22Rv1 (cell line): ENCODE data around the gene MED12.

ENCODE experiments used
- H3K27ac ChIP-seq: fragments of 450-650 bp; 2 replicates; pipeline ENCODE4 v1.5.1; 2017
- ZFX ChIP-seq: fragments of 450-650 bp; IDR thresholded peaks from 2 replicates; pipeline ENCODE4 v1.6.1; 2017; ENCODE audit warnings: antibody characterized with exemption, borderline replicate concordance
- TF ChIP-seq, protein P1 (sequence below): fragments of 450-650 bp; IDR thresholded peaks from 2 replicates; pipeline ENCODE4 v1.5.1; 2017; ENCODE audit warnings: mild to moderate bottlenecking

The MED12 gene

DNA sequence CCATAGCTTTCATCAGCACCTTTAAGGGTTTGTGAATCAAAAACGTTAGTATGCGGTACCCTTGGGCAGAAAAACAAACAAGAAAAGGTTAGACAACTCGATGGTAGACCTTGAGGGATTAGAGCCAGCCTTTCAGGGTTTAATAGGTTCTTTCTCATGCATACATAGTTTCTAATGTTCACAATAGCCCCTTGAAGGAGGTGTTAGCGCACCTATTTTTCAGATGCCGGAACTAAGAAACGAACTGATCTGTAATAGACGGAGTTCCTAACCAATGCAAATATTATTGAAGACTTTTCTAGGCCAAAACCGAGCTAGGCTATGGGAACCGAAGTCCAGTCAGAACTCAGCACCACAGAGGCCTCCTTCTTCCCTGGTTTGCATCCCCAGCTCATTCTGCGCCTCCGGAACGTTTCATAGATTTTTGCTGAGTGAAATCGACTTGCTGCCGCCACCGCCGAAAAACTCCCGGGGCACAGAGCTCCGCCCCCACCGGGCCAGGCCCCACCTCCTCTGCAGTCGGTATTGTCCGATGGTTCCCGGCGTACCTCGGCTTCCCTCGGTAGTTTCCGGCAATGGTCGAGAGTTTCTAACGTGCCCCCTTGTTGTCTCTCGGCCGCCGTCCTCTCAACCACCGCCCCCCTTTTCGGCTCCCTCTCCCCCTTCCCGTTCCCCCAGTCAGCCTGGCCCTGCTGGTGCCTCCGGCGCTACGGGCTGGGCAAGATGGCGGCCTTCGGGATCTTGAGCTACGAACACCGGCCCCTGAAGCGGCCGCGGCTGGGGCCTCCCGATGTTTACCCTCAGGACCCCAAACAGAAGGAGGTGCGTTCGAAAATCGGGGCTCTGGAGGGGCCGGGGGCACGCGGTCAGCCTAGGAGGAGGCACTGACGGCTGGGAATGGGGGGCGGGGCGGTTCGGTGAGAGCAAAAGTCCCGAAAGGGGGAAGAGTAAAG is at the start of gene MED12:
Gene MED12, plus strand, starts transcription at position 565 of the 953 bp plus-strand sequence. Its CDS starts 159 bp downstream, at position 724.
- TF ChIP-seq ZFX = no peak
- TF ChIP-seq, protein P1, sequence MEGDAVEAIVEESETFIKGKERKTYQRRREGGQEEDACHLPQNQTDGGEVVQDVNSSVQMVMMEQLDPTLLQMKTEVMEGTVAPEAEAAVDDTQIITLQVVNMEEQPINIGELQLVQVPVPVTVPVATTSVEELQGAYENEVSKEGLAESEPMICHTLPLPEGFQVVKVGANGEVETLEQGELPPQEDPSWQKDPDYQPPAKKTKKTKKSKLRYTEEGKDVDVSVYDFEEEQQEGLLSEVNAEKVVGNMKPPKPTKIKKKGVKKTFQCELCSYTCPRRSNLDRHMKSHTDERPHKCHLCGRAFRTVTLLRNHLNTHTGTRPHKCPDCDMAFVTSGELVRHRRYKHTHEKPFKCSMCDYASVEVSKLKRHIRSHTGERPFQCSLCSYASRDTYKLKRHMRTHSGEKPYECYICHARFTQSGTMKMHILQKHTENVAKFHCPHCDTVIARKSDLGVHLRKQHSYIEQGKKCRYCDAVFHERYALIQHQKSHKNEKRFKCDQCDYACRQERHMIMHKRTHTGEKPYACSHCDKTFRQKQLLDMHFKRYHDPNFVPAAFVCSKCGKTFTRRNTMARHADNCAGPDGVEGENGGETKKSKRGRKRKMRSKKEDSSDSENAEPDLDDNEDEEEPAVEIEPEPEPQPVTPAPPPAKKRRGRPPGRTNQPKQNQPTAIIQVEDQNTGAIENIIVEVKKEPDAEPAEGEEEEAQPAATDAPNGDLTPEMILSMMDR = no peak
- H3K27ac ChIP-seq = peak within 1 kb of the TSS; percentile 63

DNA sequence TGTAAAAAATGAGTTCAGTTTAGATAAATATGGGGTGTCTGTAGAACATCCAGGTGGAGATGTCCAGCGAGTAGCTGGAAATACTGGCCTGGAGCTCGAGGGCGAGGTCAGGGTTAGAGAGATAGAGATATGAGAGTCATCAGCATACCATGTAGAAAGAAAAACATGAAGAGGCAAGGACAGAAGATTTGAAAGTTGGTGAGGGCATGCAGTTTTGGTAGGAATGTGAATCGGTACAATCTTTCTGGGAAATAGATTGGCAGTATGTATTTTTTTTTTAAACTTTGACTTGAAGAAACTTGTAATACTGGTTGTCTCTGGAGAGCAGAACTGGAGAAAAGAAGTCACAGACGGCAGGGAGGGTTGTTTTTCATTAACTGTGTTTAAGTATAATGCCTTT is 47.9 kb upstream of the MED12 start:
- TF ChIP-seq, protein P1 = no peak
- TF ChIP-seq ZFX = no peak
- H3K27ac ChIP-seq = no peak overlapping the region

DNA sequence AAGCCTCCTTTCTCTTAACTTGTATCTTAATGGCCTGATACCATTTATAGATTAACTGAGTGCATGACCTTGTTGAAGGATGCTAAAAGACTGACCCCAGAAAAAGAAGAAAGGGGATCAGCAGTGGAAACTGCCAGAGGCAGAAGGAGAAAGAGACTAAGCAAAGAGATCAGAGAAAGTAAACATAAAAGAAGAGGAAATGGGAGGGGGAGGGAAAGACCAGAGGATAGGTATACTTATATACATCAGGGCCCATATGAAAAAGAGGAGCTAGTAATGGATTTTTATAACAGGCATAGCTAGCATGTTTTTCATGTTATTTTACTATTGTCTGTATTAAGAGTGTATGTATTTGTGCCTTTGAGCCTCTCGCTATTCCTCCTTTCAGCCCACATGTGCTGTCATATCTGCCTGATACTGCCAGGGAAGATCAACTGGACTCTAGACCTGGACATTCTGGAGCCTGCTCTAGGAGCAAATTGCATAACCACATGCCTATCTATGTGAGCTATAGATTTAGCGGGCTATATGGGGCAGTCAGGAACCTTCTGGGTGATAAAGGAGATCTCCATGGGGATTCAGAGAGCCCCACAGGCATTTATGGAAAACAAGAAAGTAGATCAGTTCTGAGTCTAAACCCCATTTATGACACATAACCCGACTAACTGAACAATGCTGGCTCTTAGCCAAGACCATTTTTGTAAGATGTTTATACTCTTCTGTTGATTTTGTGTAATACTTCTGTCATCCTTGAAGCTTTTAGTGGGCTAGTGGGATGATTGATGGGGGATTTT is 36.9 kb upstream of the MED12 start:
- no peak overlapping the region for H3K27ac ChIP-seq
- no peak for TF ChIP-seq ZFX
- TF ChIP-seq, protein P1 = no peak

DNA sequence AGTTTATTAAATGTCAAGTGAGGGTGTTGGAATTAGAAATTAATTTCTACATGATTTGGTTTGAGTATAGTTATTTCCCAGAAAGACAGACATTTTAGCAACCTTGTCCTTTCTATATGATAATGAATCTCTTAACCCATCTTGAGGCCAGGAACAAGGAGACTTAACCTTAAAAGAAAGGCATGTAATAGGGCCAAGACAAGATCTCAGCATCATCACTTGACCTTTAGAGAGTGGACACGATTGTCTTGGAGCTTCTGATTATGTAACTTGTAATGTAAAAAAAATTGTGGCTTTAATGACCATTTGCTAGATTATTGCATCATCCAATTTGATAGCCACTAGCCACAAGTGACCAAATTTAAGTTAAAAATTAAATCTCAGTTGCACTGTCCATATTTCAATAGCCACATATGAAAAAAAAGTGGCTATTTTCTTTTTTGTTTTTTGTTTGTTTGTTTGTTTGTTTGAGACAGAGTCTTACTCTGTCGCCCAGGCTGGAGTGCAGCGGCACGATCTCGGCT is 36.2 kb upstream of the MED12 start:
- H3K27ac ChIP-seq = no peak overlapping the region
- TF ChIP-seq ZFX = no peak
- TF ChIP-seq, protein P1 = no peak

DNA sequence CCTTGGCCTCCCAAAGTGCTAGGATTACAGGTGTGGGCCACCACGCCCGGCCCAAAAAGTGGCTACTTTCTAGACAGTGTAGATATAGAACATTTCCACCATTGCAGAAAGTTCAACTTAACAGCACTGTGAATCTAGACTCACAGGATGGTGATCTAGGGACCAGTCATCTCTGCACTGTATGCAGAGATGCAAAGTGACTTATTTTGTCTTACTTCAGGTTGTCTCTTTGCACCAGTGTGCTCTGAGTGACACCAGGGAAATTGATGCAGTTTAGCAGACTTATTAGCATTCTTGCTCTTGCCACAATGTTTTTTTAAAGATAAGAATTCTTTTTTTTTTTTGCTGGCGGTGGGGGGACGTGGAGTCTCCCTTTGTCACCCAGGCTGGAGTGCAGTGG is 35.6 kb upstream of the MED12 start:
- no peak overlapping the region for H3K27ac ChIP-seq
- TF ChIP-seq, protein P1 = no peak
- TF ChIP-seq ZFX = no peak

DNA sequence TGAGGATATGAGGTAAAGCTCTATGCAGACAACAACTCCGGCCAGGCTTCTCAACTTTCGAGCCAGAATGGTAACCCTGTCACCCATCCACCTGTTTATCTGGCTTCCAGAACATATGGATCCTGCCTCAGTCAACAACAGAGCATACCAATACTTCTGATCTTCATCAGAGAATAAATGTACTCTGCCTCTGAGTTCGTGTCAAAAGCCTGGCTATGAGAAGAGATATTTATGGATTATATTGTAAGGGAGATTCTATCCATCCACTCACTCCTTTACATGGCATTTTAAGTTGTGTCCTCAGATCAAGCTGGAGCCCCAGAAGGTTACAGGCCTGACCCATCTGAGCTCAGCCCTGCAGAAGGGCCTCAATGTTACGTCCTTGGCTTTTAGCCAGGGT is 32.5 kb upstream of the MED12 start:
- H3K27ac ChIP-seq = no peak overlapping the region
- TF ChIP-seq ZFX = no peak
- TF ChIP-seq, protein P1 = no peak

DNA sequence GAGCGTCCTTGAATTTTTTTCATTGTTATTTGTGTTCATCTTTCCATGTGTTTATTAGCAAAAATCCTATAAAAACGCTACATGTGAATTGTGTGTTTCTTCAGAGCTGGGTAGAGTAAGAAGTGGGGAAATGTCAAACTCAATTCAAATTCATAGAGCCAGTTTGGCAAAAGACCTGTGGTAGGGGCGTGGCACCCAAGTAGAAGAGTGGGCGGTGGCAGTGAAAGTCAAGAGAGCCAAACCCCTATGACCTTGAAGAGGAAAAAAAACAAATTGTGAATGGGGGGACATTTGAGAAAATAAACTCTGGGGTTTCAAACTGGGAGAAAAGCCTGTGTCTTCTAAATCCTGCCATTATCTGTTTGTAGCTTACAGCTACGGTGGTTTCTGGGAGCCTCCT is 27.1 kb upstream of the MED12 start:
- no peak overlapping the region for H3K27ac ChIP-seq
- TF ChIP-seq ZFX = no peak
- TF ChIP-seq, protein P1 = no peak
